Endometrium (tissue), 2 donors: ENCODE measurements around the gene RAPGEF1.
"Not testable (repeated sequence)": the region's sequence is repeated elsewhere in the genome, so short reads cannot be mapped to it uniquely, and the experiment has no call there.

Experiments
- FAIRE-seq: peaks from 2 replicates; lab custom pipeline; 2012; peaks lifted over from hg19 to GRCh38; lab: Jason Lieb, UNC
- donor health status: control.
- donor health status: control.

Gene RAPGEF1

DNA sequence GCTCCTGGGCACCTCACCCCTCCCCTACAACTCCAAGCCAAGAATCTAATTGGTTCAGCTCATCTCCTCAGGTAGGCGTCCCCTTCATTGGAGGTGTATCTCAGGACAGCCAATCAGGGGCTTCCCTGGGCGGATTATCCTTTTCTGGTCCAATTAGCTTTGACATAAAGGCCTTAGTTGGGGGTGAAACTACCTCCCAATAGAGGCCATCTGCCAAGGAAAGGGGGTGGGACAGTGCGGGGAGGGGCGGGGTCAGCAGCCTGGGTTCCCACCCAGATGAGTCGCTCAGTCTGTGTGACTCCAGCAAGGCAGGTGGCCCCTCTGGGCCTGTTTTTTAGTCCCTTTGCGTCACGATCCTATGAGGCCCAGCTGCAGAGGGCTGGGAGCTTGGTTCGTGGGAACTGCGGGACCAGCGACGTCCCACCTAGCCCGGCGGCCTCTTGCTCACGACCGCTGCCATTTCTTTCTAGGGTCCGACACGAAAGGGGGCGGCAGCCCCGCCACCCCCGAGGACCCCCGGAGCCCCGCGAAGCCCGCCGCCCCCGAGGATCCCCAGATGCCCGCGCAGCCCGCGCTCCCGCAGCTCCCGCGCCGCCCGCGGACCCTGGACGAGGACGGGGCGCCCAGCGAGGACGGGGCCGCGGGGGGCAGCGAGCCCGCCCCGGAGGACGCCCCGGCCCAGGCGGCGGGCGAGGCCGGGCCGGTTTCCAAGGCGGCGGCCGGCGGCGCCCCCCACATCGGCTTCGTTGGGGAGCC is 185.6 kb downstream of the RAPGEF1 start:
- no peak for FAIRE-seq

DNA sequence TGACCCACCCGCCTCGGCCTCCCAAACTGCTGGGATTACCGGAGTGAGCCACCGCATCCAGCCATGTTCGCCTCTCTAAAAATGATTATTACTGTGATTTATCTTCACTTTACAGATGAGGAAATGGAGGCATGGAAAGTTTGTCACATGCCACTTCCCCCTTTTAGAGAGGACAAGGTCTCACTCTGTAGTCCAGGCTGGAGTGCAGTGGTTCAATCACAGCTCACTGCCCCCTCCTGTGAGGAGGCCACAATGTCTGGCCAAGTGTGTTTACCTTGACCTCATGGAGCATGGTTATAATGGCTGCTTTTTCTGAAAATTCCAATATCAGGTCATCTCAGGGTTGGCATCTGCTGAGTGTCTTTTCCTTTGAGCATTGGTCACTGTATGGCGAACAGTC is 187.8 kb downstream of the RAPGEF1 start:
- no peak for FAIRE-seq

DNA sequence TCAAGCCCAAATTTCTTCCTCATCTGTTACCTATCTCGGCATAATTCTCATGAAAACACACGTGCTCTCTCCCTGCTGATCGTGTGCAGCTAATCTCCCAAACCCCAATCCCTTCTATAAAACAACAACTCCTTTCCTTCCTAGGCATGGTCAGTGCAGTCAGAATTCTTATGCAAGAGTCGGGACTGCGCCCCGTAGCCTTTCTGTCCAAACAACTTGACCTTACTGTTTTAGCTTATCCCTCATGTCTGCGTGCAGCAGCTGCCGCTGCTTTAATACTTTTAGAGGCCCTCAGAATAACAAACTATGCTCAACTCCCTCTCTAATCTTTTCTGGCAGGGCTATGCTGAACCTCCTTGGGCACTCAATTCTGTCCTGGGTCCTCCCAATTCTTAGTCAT is 189.4 kb downstream of the RAPGEF1 start:
- FAIRE-seq, result not testable (repeated sequence)

DNA sequence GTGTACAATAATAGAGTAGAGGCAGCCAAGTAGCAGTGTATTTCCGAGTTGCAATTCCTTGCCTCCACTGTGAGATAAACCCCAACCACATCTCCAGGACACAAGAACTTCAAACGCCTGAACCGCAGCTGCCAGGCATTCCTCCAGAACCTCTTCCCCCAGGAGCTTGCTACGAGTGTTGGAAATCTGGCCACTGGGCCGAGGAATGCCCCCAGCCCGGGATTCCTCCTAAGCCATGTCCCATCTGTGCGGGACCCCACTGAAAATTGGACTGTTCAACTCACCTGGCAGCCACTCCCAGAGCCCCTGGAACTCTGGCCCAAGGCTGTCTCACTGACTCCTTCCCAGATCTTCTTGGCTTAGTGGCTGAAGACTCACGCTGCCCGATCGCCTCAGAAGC is 190.7 kb downstream of the RAPGEF1 start:
- not testable (repeated sequence) for FAIRE-seq

DNA sequence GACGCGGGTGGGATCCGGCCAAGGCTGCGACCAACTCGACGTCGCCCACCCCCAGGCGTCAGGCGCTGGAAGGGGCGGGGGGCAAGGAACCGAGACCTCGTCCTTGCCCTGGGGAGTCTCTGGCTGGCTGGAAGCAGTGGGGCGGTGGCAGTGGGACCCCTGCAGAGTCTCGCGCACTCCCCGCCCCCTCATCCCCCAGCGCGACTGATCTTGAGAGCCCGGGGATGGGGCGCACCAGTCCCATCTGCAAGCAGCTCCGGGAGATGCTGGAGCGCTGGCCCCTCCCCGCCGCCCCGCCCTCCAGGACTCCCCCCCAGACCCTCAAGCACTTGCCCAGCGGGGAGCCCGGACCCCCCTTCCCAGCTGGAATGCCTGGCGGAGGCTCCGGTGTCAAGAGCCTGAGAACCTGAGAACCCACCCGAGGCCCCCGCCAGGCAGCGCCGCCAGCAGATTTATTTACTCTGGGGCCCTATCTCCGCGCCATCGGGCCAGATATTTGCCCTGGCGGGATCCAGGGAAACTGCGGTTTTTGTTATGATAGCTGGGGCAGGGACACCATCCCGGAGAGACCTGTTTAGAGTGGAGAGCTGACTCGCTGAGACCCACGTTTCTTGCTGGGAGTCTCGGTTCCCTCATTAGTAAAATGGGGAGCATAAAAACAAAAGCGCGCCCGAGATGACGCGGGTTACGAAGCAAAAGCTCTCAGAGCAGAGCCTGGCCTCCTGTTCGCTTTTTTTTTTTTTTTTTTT is 193.4 kb downstream of the RAPGEF1 start:
- FAIRE-seq, result no peak

DNA sequence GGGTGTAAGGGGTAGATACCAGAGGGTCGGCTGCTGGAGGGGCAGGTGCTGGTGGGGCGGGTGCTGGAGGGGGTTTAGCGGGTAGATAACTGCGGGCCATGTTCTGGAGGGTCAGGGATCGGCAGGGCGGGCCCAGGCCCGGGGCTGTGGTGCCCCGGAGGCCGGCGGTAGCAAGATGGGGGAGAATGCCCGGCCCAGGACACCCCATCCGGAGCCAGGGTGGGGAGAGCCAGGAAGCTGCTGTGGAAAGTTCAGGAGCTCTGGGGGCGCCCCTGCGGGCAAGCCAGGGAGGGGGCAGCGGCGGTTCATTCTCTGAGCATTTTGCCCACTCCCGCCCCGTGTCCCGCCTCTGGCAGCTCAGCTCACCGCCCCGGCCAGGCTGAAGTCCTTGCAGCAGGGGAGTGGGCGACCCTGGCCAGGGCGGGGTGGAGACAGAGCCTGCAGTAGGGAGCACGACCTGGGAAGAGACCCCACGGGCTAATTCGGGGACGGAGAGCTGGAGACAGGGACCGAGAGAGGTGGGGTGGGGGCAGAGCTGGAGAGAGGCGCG is 194.0 kb downstream of the RAPGEF1 start:
- FAIRE-seq, result no peak

DNA sequence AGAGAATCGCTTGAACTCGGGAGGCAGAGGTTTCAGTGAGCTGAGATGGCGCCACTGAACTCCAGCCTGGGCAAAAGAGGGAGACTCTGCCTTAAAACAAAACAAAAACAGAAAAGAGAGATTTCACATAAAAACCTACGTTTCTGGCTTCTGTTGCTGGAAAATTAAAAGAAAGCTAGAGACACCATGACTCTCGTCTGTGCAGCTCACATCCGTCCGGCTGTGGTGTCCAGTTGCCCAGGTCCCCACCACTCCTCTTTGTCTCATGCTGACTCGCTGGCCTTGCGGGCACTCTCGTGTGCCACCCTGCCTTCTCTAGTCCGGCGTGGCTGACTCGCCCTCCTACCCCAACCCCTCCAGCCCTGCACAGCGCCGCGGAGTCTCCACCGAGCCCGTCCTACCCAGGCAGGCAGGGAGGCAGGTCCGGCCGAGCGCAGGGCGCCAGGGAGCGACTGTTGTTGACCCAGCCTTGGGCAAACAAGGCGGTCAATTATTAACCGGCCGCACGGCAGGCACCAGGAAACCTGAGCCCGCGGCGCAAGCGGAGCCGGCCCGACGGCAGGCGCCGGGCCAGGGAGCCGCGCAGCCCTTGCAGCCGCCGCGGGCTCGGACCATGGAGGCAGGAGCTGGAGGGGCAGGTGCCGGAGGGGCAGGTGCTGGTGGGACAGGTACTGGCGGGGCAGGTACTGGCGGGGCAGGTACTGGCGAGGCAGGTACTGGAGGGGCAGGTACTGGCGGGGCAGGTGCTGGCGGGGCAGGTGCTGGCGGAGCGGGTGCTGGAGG is 194.7 kb downstream of the RAPGEF1 start, which contains the start of gene PRRT1B:
Gene PRRT1B, plus strand, starts transcription at position 521 of the 783 bp plus-strand sequence. Its CDS starts 93 bp downstream, at position 614.
- FAIRE-seq, result no peak

DNA sequence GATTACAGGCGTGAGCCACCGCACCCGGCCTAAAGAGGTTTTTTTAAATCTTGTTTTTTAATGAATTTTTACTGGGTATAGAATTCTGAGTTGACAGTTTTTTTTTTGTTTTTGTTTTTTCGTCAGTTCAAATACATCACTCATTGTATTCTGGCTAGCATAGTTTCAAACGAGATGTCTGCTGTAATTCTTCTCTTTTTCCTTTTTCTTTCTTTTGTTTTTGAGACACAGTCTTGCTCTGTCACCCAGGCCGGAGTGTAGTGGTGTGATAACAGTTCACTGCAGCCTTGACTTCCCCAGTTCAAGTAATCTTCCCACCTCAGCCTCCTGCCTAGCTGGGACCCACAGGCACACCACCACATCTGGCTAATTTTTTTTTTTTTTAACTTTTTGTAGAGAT is 196.7 kb downstream of the RAPGEF1 start:
- no peak for FAIRE-seq

DNA sequence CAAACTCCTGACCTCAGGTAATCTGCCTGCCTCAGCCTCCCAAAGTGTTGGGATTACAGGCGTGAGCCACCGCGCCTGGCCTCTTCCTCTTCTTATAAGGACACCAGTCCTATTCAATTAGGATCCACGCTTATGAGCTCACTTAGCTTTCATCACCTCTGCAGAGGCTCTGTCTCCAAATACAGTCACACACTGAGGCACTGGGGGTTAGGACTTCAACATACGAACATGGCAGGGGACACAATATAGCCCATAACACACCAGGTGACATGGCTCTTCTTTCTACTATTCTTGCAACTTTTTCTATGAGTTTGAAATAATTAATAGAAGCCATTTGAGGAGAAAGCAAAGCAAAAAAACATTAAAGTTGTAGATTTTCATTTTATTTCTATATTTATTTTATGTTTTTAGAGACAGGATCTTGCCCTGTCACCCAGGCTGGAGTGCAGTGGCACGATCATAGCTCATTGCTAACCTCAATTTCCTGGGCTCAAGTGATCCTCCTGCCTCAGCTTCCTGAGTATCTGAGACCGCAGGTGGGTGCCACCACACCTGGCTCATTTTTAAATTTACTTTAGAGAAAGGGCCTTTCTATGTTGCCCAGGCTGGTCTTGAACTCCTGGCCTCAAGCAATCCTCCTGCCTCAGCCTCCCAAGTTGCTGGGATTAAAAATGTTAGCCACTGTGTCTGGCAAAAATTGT is 200.5 kb downstream of the RAPGEF1 start:
- no peak for FAIRE-seq

DNA sequence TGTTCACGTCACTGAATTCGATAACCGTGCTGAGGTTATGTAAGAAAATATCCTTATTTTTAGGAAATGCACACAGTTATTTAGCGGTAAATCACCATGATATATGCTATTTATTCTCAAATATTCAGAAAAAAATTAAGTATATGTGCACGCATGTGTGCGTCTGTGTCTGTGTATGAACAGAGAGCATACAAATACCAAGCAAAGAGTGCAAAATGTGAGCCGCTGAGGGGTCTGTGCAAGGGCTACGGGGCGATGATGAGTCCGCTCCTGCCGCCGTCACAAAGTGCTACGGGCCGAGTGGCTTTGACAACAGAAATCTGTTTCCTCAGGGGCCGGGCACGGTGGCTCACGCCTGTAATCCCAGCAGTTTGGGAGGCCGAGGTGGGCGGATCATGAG is 201.9 kb downstream of the RAPGEF1 start:
- FAIRE-seq, result no peak

DNA sequence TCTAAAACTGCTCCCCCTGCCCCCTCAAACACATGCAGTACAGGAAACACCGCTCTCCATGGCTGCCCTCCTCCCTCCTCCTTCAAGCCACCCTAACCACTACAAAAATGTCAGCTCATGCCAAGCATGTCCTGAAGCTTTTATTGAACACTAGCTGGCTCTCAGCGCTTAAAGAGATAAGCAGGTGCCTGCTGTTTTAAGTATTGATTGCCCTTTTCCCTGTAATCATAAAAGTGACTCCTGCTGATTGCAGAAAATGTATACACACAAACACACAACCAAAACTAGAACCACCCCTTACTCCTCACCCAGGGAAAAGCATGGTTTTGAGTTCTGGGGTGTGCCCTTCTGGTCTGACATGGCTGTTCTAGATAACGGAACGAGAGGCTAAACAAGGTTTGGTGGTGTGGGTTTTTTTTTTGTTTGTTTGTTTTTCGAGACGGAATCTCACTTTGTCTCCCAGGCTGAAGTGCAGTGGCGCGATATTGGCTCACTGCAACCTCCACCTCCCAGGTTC is 205.1 kb downstream of the RAPGEF1 start:
- no peak for FAIRE-seq

DNA sequence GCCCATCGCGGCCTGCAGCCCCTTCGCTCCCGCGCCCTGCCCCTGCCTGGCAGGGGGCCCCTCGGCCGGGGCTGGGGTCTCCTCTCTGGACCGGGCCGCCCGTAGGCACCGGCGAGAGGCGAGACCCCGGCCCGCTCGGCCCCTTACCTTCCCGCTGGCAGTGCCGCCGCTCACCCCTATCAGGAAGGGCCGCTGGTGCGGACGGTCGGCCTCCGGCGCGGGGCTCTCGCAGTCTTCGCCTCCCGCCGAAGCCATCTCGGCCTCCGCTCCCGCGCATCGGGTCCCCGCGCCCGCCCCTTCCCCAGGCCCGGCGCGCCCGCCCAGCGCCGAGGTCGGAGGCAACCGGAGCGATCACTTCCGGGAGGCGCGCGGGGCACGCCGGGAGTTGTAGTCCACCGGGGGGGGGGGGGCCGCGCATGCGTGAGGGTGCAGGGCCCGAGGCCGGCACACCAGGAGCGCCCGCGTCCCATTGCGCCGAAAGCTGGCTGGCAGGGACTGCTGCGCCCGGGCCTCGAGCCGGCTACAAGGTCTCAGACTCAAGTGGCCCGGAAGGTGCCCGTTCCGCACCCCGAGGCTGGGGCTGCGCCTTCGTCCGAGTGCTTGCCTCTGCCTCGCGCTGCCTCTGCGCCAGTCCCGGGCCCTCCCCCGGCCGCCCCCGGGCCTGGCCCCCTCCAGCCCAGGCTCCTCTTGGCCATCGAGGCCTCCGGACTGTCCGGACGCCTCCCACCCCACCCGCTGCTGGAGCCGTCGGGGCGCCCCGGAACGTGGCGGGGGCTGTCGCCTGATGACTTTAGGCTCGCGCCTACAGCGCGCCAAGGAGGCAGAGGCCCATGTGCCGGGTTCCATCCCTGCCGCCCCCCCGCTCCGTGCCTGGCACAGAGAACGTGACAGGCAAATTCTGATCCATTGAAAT is 208.7 kb downstream of the RAPGEF1 start, which contains the start of gene UCK1:
Gene UCK1, minus strand, starts transcription at position 344 of the 913 bp plus-strand sequence. Its CDS starts 89 bp downstream, at position 255.
- FAIRE-seq, result no peak

DNA sequence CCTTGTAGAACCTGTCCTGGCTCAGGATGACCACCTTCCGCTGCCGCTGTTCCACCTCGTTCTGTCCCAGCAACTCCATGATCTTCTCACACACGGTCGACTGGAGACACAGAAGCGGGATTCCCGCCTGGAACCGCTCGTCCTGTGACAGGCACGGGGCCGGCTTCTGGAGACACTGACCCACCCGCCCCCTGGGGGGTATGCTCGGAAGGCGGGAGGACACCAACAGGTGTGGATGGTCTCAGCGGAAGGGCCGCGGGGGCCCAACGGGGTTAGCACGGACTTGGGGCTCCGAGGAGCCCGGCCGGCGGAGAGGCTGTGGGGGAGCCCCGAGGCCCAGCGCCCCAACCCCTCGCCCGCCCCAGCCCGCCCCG is 209.3 kb downstream of the RAPGEF1 start:
- FAIRE-seq, result no peak

DNA sequence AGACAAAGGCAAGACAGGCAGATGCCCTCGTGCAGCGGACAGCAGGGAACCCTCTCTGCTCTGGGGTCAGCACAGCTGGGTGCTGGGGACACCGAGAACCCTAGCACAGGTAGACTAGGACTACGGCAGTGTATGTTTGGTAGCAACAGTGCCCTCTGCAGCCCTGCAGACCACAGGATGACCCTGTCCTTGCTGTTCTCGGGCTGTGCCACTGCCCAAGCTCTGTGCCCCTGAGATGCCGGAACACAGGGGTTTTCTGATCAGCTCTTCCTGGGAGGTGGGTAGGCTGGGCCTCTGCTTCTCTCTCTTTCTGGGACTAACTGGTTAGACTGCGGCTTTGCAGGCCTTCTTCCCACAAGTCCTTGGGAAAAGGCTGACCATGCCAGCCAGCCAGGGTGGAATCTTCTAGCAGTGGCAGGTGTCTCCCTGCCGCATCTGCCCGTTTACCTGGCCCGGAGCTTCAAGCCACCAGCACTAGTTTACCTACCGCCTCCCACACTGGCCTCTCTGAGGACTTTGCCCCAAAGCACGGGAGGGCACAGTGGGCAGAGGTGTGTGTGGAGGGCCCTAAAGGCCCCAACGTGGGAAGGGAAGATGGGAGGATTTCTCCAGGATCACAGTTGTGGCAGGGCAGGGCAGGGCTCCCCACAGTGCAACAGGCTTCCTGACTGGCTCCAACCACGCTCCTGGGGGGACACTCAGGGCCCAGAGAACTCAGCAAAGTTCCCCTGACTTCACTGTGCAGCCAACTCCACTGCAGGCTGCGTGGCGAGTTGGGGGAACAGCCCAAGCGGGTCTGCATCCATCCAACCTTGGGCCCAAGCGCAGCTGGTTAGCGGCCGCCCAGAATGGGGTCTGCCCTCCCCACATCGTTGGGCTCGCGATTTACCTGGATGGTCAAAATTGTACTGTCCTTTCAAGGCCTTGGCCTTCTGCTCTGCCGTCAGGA is 210.0 kb downstream of the RAPGEF1 start:
- no peak for FAIRE-seq

DNA sequence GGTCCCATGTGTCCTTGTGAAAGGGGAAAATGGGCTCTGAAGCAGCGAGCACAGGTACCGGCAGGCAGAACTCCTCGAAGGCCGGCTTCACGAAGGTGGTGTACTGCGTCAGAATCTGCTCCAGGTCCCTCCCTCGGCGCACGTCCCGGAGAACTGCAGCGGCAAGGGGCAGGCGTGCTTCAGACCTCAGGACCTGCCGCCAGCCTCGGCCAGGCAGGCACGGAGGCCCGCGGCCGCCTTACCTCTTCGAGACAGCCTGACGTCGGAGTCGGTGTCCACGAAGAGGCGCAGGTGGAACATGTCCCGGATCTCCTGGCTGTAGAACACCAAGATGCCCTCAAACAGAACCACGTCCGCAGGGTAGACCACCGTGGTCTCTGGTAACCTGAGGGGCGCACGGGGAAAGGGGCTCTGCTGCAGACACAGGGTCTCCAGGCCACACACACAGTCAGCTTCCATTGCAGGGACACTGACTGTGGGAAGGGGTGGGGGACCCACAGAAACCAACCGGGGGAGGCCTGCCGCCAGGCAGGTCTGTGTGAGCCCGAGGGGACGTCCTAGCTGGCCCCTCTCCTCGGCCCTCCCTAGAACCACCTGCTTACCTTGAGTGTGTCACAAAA is 210.9 kb downstream of the RAPGEF1 start:
- FAIRE-seq, result no peak

DNA sequence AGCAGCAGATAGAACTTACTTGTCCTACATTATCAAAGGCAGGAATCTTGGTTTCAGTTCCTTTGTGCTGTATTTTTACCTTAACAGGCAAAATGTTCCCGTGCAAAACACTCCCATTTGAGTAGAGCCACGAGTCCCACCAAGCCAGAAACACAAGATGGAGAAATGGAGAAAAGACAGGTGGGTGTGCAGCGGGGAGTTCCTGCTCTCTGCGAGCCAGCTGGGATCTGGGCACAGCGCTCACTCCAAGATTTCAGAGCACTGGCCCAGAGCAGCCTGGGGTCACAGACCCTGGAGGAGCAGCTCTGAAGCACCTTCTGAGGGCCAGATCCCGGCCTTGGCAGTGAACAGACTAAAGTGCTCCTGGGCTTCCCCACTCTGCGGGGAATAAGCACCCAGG is 211.7 kb downstream of the RAPGEF1 start:
- FAIRE-seq, result no peak
